Natural killer cell treated with Interleukin-12 subunit alpha and Interleukin-12 subunit beta and Interleukin-15 and Interleukin-18, amount 100 ng/mL, for 72 hours (primary cell): ENCODE data around the gene HAT1. TPM values are rescaled to one million over a fixed set of nuclear protein-coding genes. Genes with fewer than 3 reads are reported as not detected.

Source experiments
- ATAC-seq, 2 donors: fragments of 150-1000 bp; cut with Tn5 transposase in 1 of 2; sonication (Bioruptor Pico), chemical (Tn5 transposase) in 1 of 2; 2 replicates each; pipeline ENCODE4 v1.10.0; 2021
- DNase-seq: peaks from one replicate; pipeline ENCODE4 v3.0.0; 2022; ENCODE audit warnings: low spot score
- H3K27ac Mint-ChIP-seq, 2 donors: 1 replicate in 1 of 2; 2 replicates in 1 of 2; pipeline ENCODE4 v1.8.0; 2022; ENCODE audit warnings: mixed read lengths in 2 of 2, mild to moderate bottlenecking in 1 of 2, moderate library complexity in 1 of 2
- H3K27me3 Mint-ChIP-seq, 2 donors: 1 replicate in 1 of 2; 2 replicates in 1 of 2; pipeline ENCODE4 v1.8.0; 2022; ENCODE audit warnings: mixed read lengths in 2 of 2
- H3K36me3 Mint-ChIP-seq: one replicate; pipeline ENCODE4 v1.8.0; 2022; ENCODE audit warnings: mixed read lengths
- H3K4me1 Mint-ChIP-seq, 2 donors: 1 replicate in 1 of 2; 2 replicates in 1 of 2; pipeline ENCODE4 v1.8.0; 2022; ENCODE audit warnings: low read depth in 2 of 2, mixed read lengths in 2 of 2, mild to moderate bottlenecking in 1 of 2
- H3K4me3 Mint-ChIP-seq: one replicate; pipeline ENCODE4 v1.8.0; 2022; ENCODE audit warnings: mixed read lengths
- H3K9me3 Mint-ChIP-seq: 2 replicates; pipeline ENCODE4 v1.8.0; 2022; ENCODE audit warnings: mixed read lengths
- total RNA-seq, 2 donors: library from RNA; stranded (reverse); gene quantifications; one replicate each; pipeline ENCODE4 v1.2.3, GENCODE V29; 2022

HAT1 gene
- total RNA-seq, 2 donors from 2014 or later = 58.4 to 66.8 TPM

- no peaks in the 10 kb centered on the region for H3K36me3 Mint-ChIP-seq
- peaks cover 35 to 38% of the 10 kb centered on the region in 2 donors for H3K4me1 Mint-ChIP-seq
- H3K27me3 Mint-ChIP-seq = no peaks in the 10 kb centered on the region
- DNase-seq (no peak), ATAC-seq (peak; percentile 62 to 68)
- H3K4me3 Mint-ChIP-seq = no peak overlapping the region
- peak overlapping the region; percentile 43 to 82 for H3K27ac Mint-ChIP-seq
- no peaks in the 10 kb centered on the region for H3K9me3 Mint-ChIP-seq
These were observed 17.4 kb downstream of the HAT1 start for GRCh38 chr2:171939743-171940071.

GRCh38 chr2:171941316-171941699 is 19.0 kb downstream of the HAT1 start:
- Mint-ChIP-seq H3K36me3 (no peaks in the 10 kb centered on the region), H3K27me3 (no peaks in the 10 kb centered on the region), H3K4me3 (no peak overlapping the region), H3K4me1 (peaks cover 27 to 31% of the 10 kb centered on the region in 2 donors), H3K27ac (no peak overlapping the region), H3K9me3 (no peaks in the 10 kb centered on the region)
- no peak for DNase-seq
- no peak for ATAC-seq

GRCh38 chr2:171943869-171944268 is 21.6 kb downstream of the HAT1 start:
- Mint-ChIP-seq H3K4me1 (peaks cover 20 to 23% of the 10 kb centered on the region in 2 donors), H3K36me3 (no peaks in the 10 kb centered on the region)

DNA sequence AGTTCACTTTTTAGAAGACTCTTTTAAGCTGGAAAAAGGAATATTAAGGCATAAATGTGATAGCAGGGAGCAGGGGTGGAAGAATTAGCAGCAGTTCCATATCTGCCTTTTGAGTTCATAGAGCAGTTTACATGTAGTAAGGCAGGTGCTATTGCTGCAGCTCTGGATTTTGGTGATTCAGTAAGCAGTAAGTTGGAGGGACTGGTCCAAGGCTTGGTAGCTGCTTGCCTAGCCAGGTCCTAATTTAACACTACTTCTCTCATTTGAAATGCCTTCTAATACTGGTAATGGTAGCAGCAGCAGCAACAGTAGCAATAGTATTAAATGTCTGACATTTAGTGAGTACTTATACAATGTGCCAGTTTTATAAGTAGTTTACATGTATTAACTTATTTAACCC is 30.0 kb downstream of the HAT1 start:
- H3K27me3 Mint-ChIP-seq = no peaks in the 10 kb centered on the region
- peaks cover 7% of the 10 kb centered on the region for H3K36me3 Mint-ChIP-seq
- DNase-seq (no peak), ATAC-seq (no peak)
- no peaks in the 10 kb centered on the region for H3K9me3 Mint-ChIP-seq
- H3K4me1 Mint-ChIP-seq = peaks cover 21 to 24% of the 10 kb centered on the region in 2 donors
- no peak overlapping the region for H3K4me3 Mint-ChIP-seq
- H3K27ac Mint-ChIP-seq = no peak overlapping the region

More at GRCh38 chr2:171943869-171944268, 21.6 kb downstream of the HAT1 start:
- Mint-ChIP-seq H3K4me3 (no peak overlapping the region), H3K27ac (no peak overlapping the region), H3K27me3 (no peaks in the 10 kb centered on the region), H3K9me3 (no peaks in the 10 kb centered on the region)
- ATAC-seq (no peak), DNase-seq (no peak)

- H3K4me3 Mint-ChIP-seq = no peak overlapping the region
- no peaks in the 10 kb centered on the region for H3K27me3 Mint-ChIP-seq
- no peak for DNase-seq
- no peaks in the 10 kb centered on the region for H3K9me3 Mint-ChIP-seq
- no peak overlapping the region for H3K27ac Mint-ChIP-seq
- no peak for ATAC-seq
- H3K4me1 Mint-ChIP-seq = peaks cover 21 to 26% of the 10 kb centered on the region in 2 donors
- peaks cover 7% of the 10 kb centered on the region for H3K36me3 Mint-ChIP-seq
These were observed 30.5 kb downstream of the HAT1 start for GRCh38 chr2:171952748-171953147.

DNA sequence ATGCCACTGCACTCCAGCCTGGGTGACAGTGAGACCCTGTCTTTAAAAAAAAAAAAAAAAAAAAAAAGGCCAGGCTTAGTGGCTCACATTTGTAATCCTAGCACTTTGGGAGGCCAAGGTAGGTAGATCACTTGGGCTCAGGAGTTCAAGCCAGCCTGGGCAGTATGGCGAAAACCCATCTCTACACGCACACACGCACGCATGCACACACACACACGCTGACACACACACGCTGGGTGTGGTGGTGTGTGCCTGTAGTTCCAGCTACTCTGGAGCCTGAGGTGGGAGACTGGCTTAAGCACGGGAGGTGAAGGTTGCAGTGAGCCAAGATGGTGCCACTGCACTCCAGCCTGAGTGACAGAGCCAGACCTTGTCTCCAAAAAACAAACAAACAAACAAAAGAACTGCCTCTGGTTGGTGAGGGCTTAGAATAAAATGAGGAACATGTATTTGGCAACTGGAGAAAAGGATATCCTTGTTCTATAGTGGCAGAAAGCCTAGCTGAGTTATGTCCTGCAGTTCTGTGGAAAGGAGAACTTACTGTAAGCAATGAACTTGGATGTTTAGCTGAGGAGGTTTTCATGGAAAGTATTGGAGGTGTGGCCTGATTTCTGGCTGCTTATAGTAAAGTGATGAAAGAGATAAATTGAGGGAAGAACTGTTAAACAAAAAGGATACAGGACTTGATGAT is 34.0 kb downstream of the HAT1 start:
- no peaks in the 10 kb centered on the region for H3K9me3 Mint-ChIP-seq
- DNase-seq (no peak), ATAC-seq (no peak)
- no peak overlapping the region for H3K27ac Mint-ChIP-seq
- H3K4me3 Mint-ChIP-seq = no peak overlapping the region
- peaks cover 29 to 34% of the 10 kb centered on the region in 2 donors for H3K4me1 Mint-ChIP-seq
- peaks cover 7% of the 10 kb centered on the region for H3K36me3 Mint-ChIP-seq
- no peaks in the 10 kb centered on the region for H3K27me3 Mint-ChIP-seq

DNA sequence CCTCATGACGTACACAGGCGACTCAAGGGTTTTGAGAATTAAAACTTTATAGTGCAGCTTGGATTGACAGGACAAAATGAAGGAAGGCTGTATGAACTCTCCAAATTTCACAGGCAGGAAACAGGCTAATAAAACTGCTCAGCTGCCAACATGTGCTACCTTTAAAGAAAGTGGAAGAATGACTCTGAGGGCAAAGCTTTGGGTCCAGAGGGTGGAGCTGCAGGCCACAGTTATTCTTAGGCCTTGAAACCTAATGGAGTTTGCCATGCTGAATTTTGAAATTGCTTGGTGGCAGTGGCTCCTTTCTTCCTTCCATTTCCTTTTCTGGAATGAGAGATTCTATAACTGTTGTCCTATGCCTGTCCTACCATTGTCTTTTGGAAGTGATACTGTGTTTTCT is 34.8 kb downstream of the HAT1 start:
- H3K4me1 Mint-ChIP-seq = peaks cover 29 to 34% of the 10 kb centered on the region in 2 donors
- H3K4me3 Mint-ChIP-seq = no peak overlapping the region
- ATAC-seq (no peak), DNase-seq (no peak)
- H3K27ac Mint-ChIP-seq = no peak overlapping the region
- no peaks in the 10 kb centered on the region for H3K9me3 Mint-ChIP-seq
- H3K36me3 Mint-ChIP-seq = peaks cover 7% of the 10 kb centered on the region
- H3K27me3 Mint-ChIP-seq = no peaks in the 10 kb centered on the region

- H3K27me3 Mint-ChIP-seq = no peaks in the 10 kb centered on the region
These were observed 36.2 kb downstream of the HAT1 start for GRCh38 chr2:171958475-171958874.

DNA sequence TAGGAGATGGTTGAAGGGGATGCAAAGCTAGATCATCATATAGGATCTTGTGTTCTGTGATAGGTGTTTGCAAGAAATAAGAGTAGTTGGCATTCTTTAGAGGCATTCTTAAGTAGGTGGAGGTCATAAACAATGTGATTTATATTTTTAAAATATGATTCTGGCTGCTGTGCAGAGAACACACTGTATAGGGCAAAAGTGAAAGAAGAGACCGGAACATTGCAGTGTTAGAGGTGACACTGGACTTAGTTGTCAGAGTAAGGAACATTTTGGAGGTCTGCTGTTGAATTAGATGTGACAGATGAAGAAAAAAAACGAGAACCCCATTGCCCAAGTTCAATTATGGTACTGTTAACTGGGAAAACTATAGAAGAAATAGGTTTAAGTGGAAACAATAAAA is 37.7 kb downstream of the HAT1 start:
- H3K9me3 Mint-ChIP-seq = no peaks in the 10 kb centered on the region
- H3K27me3 Mint-ChIP-seq = no peaks in the 10 kb centered on the region
- ATAC-seq (no peak), DNase-seq (no peak)
- no peak overlapping the region for H3K4me3 Mint-ChIP-seq
- no peak overlapping the region for H3K27ac Mint-ChIP-seq
- H3K36me3 Mint-ChIP-seq = peaks cover 3% of the 10 kb centered on the region
- H3K4me1 Mint-ChIP-seq = peaks cover 19 to 23% of the 10 kb centered on the region in 2 donors

More at GRCh38 chr2:171958475-171958874, 36.2 kb downstream of the HAT1 start:
- no peak for ATAC-seq
- Mint-ChIP-seq H3K4me1 (peaks cover 29 to 34% of the 10 kb centered on the region in 2 donors), H3K27ac (no peak overlapping the region), H3K9me3 (no peaks in the 10 kb centered on the region), H3K36me3 (peaks cover 7% of the 10 kb centered on the region), H3K4me3 (no peak overlapping the region)
- no peak for DNase-seq

DNA sequence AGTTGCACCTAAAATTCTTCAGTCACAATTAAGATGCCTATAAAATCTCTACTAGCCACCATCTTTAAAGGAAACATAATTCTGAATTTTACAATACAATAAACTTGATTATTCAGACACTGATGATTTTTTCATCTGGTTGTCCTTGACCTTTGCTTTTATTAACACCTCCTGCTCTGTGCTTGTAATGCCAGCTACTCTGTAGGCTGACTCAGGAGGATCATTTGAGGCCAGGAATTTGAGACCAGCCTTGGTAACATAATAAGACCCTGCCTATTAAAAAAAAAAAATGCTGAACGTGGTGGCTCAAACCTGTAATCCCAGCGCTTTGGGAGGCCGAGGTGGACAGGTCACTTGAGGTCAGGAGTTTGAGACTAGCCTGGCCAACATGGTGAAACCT is 38.3 kb downstream of the HAT1 start:
- Mint-ChIP-seq H3K4me3 (no peak overlapping the region), H3K4me1 (peaks cover 16 to 20% of the 10 kb centered on the region in 2 donors), H3K27ac (no peak overlapping the region), H3K36me3 (no peaks in the 10 kb centered on the region), H3K9me3 (no peaks in the 10 kb centered on the region), H3K27me3 (no peaks in the 10 kb centered on the region)
- ATAC-seq = no peak
- DNase-seq = no peak

GRCh38 chr2:171963198-171963597 is 40.9 kb downstream of the HAT1 start:
- peaks cover 8 to 10% of the 10 kb centered on the region in 2 donors for H3K4me1 Mint-ChIP-seq
- no peaks in the 10 kb centered on the region for H3K9me3 Mint-ChIP-seq
- ATAC-seq (no peak), DNase-seq (no peak)
- no peak overlapping the region for H3K27ac Mint-ChIP-seq
- peaks cover 4% of the 10 kb centered on the region for H3K36me3 Mint-ChIP-seq
- no peak overlapping the region for H3K4me3 Mint-ChIP-seq
- no peaks in the 10 kb centered on the region for H3K27me3 Mint-ChIP-seq

DNA sequence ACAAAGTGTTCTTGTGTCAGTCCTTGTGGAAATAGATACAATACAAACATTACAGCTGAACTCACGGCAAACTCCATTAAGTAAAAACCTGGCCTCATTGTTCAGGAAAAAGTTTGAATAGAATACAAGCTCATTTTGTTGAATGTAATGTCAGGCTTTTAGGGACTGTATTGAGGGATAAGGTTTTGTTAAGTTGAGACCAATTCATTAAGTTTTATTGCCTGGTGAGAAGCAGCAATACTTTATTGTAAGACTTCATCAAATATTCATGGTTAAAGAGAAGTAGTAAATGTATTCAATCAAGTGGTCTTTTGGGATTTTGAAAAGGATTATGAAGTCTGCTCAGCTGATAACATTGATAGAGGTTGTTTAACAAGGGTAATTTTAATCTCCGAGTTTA is 42.0 kb downstream of the HAT1 start:
- Mint-ChIP-seq H3K27me3 (no peaks in the 10 kb centered on the region), H3K4me1 (peaks cover 4 to 6% of the 10 kb centered on the region in 2 donors), H3K4me3 (no peak overlapping the region), H3K36me3 (peaks cover 4% of the 10 kb centered on the region), H3K27ac (no peak overlapping the region), H3K9me3 (no peaks in the 10 kb centered on the region)
- DNase-seq (no peak), ATAC-seq (no peak)

DNA sequence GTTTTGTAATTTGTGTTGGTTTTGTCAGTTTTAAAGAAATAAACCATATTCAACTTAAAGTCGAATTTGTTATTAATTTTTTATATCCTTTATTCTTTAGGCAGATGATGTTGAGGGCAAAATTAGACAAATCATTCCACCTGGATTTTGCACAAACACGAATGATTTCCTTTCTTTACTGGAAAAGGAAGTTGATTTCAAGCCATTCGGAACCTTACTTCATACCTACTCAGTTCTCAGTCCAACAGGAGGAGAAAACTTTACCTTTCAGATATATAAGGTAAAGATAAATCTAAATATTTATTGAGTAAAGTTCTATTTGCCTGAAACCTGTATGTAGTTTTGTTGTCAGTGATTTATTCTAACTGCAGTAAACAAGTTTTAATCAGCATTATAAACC is 43.0 kb downstream of the HAT1 start:
- DNase-seq (no peak), ATAC-seq (no peak)
- H3K36me3 Mint-ChIP-seq = peaks cover 4% of the 10 kb centered on the region
- H3K4me3 Mint-ChIP-seq = no peak overlapping the region
- no peak overlapping the region for H3K27ac Mint-ChIP-seq
- no peaks in the 10 kb centered on the region for H3K4me1 Mint-ChIP-seq
- no peaks in the 10 kb centered on the region for H3K9me3 Mint-ChIP-seq
- no peaks in the 10 kb centered on the region for H3K27me3 Mint-ChIP-seq

DNA sequence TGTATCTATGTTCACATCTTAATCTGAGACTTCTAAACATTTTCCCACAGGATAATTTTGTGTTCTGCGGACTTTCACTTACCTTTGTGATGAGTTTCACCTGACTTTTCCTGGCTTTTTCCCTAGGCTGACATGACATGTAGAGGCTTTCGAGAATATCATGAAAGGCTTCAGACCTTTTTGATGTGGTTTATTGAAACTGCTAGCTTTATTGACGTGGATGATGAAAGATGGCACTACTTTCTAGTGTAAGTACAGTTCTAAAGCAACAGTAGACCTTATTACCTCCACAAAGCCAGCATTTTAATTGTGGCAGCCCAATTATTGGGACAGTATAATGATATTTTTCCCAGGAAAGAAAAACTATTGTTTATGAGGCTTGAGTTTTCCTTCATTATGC is 43.4 kb downstream of the HAT1 start:
- Mint-ChIP-seq H3K27ac (no peak overlapping the region), H3K36me3 (peaks cover 4% of the 10 kb centered on the region), H3K27me3 (no peaks in the 10 kb centered on the region), H3K9me3 (no peaks in the 10 kb centered on the region), H3K4me3 (no peak overlapping the region), H3K4me1 (no peaks in the 10 kb centered on the region)
- ATAC-seq (no peak), DNase-seq (no peak)

GRCh38 chr2:171966235-171966634 is 44.0 kb downstream of the HAT1 start:
- ATAC-seq = no peak

More at GRCh38 chr2:171966235-171966634, 44.0 kb downstream of the HAT1 start:
- H3K36me3 Mint-ChIP-seq = peaks cover 4% of the 10 kb centered on the region
- H3K27ac Mint-ChIP-seq = no peak overlapping the region
- no peak overlapping the region for H3K4me3 Mint-ChIP-seq
- DNase-seq = no peak
- no peaks in the 10 kb centered on the region for H3K27me3 Mint-ChIP-seq
- H3K4me1 Mint-ChIP-seq = no peaks in the 10 kb centered on the region
- H3K9me3 Mint-ChIP-seq = no peaks in the 10 kb centered on the region
